ENCODE results near the gene STK32B.

DNA sequence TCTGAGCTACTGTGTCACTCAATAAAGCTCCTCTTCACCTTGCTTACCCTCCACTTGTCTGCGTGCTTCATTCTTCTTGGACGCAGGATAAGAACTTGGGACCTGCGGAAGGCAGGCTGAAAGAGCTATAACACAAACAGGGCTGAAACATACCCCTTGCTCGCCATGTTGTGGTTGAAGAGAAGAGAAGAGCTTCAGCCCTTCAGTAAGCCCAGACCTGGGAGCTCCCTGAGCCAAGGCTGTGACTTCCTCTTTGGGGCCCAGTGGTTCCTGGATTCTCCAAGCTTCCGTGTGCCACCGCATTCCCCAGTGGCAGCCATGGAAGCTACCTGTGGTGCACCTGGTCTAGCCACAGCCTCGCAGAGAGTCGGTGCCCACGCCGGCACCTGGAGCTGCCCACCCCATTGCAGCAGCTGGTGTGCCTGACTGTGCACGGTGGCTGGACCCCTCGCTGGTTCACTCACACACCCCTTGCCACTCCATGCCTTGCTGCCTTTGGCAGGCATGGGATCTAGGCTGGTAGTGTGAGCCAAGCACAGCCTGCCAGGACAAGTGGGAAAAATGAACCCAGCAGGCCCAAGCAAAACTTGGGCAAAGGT is 496.5 kb downstream of the STK32B start:
- no peak for TF ChIP-seq POLR2A (IDR thresholded peaks at IDR 0.05)
- TF ChIP-seq, protein P1, sequence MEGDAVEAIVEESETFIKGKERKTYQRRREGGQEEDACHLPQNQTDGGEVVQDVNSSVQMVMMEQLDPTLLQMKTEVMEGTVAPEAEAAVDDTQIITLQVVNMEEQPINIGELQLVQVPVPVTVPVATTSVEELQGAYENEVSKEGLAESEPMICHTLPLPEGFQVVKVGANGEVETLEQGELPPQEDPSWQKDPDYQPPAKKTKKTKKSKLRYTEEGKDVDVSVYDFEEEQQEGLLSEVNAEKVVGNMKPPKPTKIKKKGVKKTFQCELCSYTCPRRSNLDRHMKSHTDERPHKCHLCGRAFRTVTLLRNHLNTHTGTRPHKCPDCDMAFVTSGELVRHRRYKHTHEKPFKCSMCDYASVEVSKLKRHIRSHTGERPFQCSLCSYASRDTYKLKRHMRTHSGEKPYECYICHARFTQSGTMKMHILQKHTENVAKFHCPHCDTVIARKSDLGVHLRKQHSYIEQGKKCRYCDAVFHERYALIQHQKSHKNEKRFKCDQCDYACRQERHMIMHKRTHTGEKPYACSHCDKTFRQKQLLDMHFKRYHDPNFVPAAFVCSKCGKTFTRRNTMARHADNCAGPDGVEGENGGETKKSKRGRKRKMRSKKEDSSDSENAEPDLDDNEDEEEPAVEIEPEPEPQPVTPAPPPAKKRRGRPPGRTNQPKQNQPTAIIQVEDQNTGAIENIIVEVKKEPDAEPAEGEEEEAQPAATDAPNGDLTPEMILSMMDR (IDR thresholded peaks at IDR 0.05 in 4 of 5, conservative IDR thresholded peaks at IDR 0.05 in 1 of 5) = no peak

Data from gastrocnemius medialis (tissue), 4 donors.